UCSD-AML1 (cell line): ENCODE data around the gene MORC2.

Experiments
- DNase-seq: peaks from one replicate; lab custom pipeline; 2025; ENCODE audit not compliant: unreplicated experiment; lab: John Stamatoyannopoulos, UW

MORC2 gene

DNA sequence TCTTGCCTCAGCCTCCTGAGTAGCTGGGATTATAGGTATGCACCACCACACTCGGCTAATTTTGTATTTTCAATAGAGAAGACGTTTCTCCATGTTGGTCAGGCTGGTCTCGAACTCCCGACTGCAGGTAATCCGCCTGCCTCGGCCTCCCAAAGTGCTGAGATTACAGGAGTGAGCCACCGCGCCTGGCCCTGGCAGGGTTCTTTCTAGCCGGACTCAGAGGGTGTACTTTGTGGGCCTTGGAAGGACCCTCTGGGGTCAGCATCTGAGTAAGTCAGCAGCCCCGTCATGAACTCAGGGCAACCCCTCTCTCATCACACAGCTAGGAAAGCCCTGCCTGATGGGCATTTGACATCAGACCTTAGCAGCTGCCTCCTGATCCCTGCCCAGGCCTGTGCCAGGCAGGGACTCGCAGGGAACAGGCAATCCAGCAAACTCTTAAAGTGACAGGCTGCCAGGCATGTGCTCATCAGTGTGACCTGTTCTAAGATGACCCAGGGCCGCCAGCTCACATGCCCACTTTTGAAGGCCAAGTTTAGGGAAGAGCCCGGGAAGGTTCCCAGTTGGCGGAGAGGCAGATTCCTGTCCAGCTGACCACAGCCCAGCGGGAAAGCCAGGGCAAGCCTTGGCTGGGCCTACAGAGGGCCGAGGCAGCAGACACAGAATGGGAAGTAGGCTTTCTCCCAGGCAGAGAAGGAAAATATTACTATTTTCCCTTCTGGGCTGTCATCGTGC is 92.9 kb downstream of the MORC2 start:
- no peak for DNase-seq
